Heart right ventricle (tissue), 16 donors: ENCODE results near the gene TOMM40L. TPM values are rescaled to one million over a fixed set of nuclear protein-coding genes. Genes with fewer than 3 reads are reported as not detected.
"Not testable (repeated sequence)": the region's sequence is repeated elsewhere in the genome, so short reads cannot be mapped to it uniquely, and the experiment has no call there.

ENCODE experiments used
- ATAC-seq, 8 donors: fragments of 200-7000 bp; cut with Tn5 transposase; one replicate each; pipeline ENCODE4 v1.9.1; 2020; ENCODE audit warnings: mild to moderate bottlenecking in 8 of 8, moderate library complexity in 8 of 8, moderate number of reproducible peaks in 1 of 8
- DNase-seq, 2 donors: peaks; one replicate each; pipeline ENCODE4 v3.0.0-alpha.2; 2020
- H3K27ac ChIP-seq, 10 donors: fragments of 200-600 bp; sonication (generic) in 2 of 10; one replicate each; pipeline versions ENCODE4 v1.5.0 to v1.8.0; 2020 to 2022; ENCODE audit warnings: mild to moderate bottlenecking in 3 of 10
- H3K27me3 ChIP-seq, 7 donors: fragments of 200-600 bp; one replicate each; pipeline ENCODE4 v1.8.0; 2021 to 2022; ENCODE audit warnings: mild to moderate bottlenecking in 2 of 7
- H3K36me3 ChIP-seq, 9 donors: fragments of 200-600 bp; sonication (generic) in 1 of 9; one replicate each; pipeline versions ENCODE4 v1.5.0 to v1.8.0; 2020 to 2022; ENCODE audit warnings: mild to moderate bottlenecking in 2 of 9
- H3K4me1 ChIP-seq, 9 donors: fragments of 200-600 bp; sonication (generic) in 1 of 9; one replicate each; pipeline versions ENCODE4 v1.5.0 to v1.8.0; 2020 to 2022; ENCODE audit warnings: mild to moderate bottlenecking in 4 of 9
- H3K4me3 ChIP-seq, 10 donors: fragments of 200-600 bp; sonication (generic) in 2 of 10; one replicate each; pipeline versions ENCODE4 v1.5.0 to v1.8.0; 2020 to 2022; ENCODE audit warnings: mild to moderate bottlenecking in 7 of 10, moderate library complexity in 2 of 10
- H3K9me3 ChIP-seq, 11 donors: fragments of 200-600 bp in 10 of 11; sonication (generic) in 2 of 11; one replicate each; pipeline versions ENCODE4 v1.5.0 to v1.8.0; 2013 to 2022; ENCODE audit warnings: mild to moderate bottlenecking in 2 of 11, control low read depth in 1 of 11, moderate library complexity in 1 of 11
- WGBS, 2 donors: extraction: QIAGEN DNeasy Blood & Tissue Kit; methylation state at CpG; one replicate each; pipeline ENCODE4 v1.1.7; 2013; ENCODE audit warnings: inconsistent platforms in 1 of 2; 5-methylcytosine and 5-hydroxymethylcytosine counted together
- intact Hi-C, 10 donors: fragments of 100-400 bp; cut with DNase I; formaldehyde crosslinking; loops; one replicate each; pipeline versions ENCODE4 v1.11.1 to v1.14.2; 2022
- polyA plus RNA-seq, 2 donors: library from polyadenylated mRNA; stranded (reverse); fragments of 200-250 nt; gene quantifications; one replicate each; pipeline ENCODE4 v1.2.3, GENCODE V29; 2013
- total RNA-seq, 10 donors: library from RNA; stranded (reverse); fragmentation: NEBNext Ultra II Directional in 3 of 10; extraction: Animal tissue kit (Norgen Biotek cat#: 25700) in 3 of 10; gene quantifications; one replicate each; pipeline versions ENCODE4 v1.2.1 to v1.2.4, GENCODE V29; 2021 to 2023
- TF ChIP-seq, protein P1 (sequence below), 9 donors: fragments of 200-600 bp; sonication (generic) in 2 of 9; IDR thresholded peaks; one replicate each; pipeline versions ENCODE4 v1.5.0 to v1.8.0; 2021 to 2022; ENCODE audit warnings: antibody characterized with exemption in 9 of 9, mild to moderate bottlenecking in 5 of 9, moderate library complexity in 1 of 9
- donor health status: Arrhythmogenic right ventricular cardiomyopathy.
- donor health status: ischemic (EF 13 %, LVEDD 7.1; RV severe dilation, severe dysfunction).
- donor health status: healthy with polysubstance abuse.
- donor health status: DM: no; HTN: yes; CAD: no.
- donor health status: DM: no; HTN: no; CAD: no.
- donor health status: ischemic (EF 25% LVEDD 6.9; RV normal size, moderate dysfunction).
- donor health status: ischemic (EF 25% LVEDD 5.7; RV mildly dilated, moderate dysfunction).
- donor health status: healthy.
- donor health status: DM: yes; HTN: yes; CAD: no.
- donor health status: Ischemic cardiomyopathy.
- donor health status: ischemic (EF 35%, LVEDD 5.7; RV mildly dilated, moderate dysfunction).
- donor health status: nonischemic (EF 11% LVEDD 7.7; RV severe dilation, severe dysfunction).
- donor health status: DM: yes; HTN: yes; CAD: no.
- donor health status: PGD.
- donor health status: ischemic (EF 29% LVEDD 5.4; RV normal size, mild dysfunction).
- donor health status: nonischemic (EF 23%, LVEDD 6.1; RV moderate dilation, normal function).

Gene TOMM40L
- total and polyA plus RNA-seq, 12 donors, result 17.6 to 37.6 (median 32.8) TPM

DNA sequence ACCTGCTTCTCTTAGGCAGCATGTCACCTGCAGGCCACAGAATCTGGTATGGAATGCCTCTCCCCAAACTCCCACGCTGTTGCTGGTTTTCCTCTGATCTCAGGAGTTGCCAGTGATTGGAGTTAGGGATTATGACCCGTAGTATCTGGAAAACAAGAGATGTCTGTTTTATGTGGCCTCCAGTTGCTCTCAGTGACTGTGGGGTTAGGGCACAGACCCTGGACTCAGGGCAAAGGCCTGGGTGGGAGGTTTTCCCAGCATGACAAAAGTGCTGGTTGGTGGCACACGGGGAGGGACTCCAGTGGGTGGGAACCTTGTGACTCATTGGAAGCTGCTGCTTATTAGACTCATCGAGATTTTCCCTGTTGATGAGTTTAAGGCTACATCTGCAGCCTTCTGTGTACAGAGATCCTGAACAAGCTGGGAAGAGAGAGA is 12.2 kb downstream of the TOMM40L start, which contains the start of gene NR1I3:
TSS of gene NR1I3 (minus strand) at position 165 of the 435 bp plus-strand sequence. CDS start 1,638 bp downstream, outside the sequence.
- intact Hi-C loops, result loop anchor here in 1 of 10 donors (10.0 kb wide), 1 partner anchor 47 kb away; no protein-coding TSS in a partner anchor
- 60 to 61% methylated on average over 4 of the region's 4 CpGs for WGBS, 2 donors

GRCh38 chr1:161241682-161242081 is 15.8 kb downstream of the TOMM40L start:
- Histone ChIP-seq H3K4me1 (no peaks in the 10 kb centered on the region), H3K9me3 (no peaks in the 10 kb centered on the region), H3K4me3 (no peak overlapping the region), H3K36me3 (no peaks in the 10 kb centered on the region), H3K27me3 (no peaks in the 10 kb centered on the region), H3K27ac (no peak overlapping the region)
- WGBS, 2 donors, result 73 to 78% methylated on average over 3 of the region's 3 CpGs
- intact Hi-C loops, result no loop called here
- ATAC-seq (no peak), DNase-seq (no peak)
- TF ChIP-seq, protein P1, sequence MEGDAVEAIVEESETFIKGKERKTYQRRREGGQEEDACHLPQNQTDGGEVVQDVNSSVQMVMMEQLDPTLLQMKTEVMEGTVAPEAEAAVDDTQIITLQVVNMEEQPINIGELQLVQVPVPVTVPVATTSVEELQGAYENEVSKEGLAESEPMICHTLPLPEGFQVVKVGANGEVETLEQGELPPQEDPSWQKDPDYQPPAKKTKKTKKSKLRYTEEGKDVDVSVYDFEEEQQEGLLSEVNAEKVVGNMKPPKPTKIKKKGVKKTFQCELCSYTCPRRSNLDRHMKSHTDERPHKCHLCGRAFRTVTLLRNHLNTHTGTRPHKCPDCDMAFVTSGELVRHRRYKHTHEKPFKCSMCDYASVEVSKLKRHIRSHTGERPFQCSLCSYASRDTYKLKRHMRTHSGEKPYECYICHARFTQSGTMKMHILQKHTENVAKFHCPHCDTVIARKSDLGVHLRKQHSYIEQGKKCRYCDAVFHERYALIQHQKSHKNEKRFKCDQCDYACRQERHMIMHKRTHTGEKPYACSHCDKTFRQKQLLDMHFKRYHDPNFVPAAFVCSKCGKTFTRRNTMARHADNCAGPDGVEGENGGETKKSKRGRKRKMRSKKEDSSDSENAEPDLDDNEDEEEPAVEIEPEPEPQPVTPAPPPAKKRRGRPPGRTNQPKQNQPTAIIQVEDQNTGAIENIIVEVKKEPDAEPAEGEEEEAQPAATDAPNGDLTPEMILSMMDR (IDR thresholded peaks at IDR 0.05), result no peak

More for the DNA sequence above, 12.2 kb downstream of the TOMM40L start, which contains the start of gene NR1I3:
- Histone ChIP-seq H3K4me3 (no peak within 1 kb of the TSS), H3K4me1 (no peaks in the 10 kb centered on the region), H3K9me3 (no peaks in the 10 kb centered on the region), H3K27ac (no peak within 1 kb of the TSS), H3K27me3 (no peaks in the 10 kb centered on the region), H3K36me3 (no peaks in the 10 kb centered on the region)
- ATAC-seq (peak in 1 of 8 donors; percentile 29), DNase-seq (no peak)
- TF ChIP-seq, protein P1 (IDR thresholded peaks at IDR 0.05), result no peak

DNA sequence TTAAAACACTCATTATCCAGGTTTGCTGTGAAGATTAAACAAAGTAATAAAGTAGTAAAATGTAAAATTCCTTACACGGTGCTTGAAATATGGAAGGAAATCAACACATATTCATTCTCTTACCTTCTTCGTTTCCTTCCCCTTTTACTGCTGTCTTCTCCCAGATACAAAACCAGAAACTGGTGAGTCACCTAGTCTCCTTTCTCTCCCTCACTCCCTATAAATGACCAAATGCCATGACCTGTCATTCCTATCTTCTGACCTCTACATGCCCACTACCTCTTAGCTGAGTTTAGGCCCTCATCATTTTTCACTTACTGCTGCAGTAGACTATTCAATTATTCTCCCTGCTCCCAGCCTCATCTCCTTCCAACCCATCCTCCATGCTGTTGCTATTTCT is 16.5 kb downstream of the TOMM40L start:
- DNase-seq (no peak), ATAC-seq (no peak)
- intact Hi-C loops, result no loop called here
- Histone ChIP-seq H3K27me3 (no peaks in the 10 kb centered on the region), H3K27ac (no peak overlapping the region), H3K4me3 (no peak overlapping the region), H3K4me1 (no peaks in the 10 kb centered on the region), H3K36me3 (no peaks in the 10 kb centered on the region), H3K9me3 (no peaks in the 10 kb centered on the region)
- 76 to 85% methylated on average over 2 of the region's 2 CpGs for WGBS, 2 donors
- TF ChIP-seq, protein P1 (IDR thresholded peaks at IDR 0.05), result no peak

DNA sequence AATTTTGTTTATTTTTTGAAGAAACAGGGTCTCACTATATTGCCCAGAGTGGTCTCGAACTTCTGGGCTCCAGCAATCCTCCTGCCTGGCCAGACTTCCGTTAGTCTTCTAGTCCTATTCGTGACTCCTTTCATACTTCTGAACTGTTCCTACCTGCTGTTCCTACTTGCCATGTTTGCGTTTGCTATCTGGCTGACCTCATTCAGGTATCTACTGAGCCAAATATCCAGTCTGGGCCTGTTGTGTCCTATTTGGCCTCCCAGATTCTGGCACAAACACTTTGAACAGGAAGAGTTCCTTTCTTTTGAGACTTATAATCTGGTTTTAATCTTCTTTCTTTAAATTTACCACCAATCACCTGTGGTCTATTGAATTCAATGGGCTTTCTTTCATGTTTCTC is 19.0 kb downstream of the TOMM40L start:
- Histone ChIP-seq H3K27me3 (no peaks in the 10 kb centered on the region), H3K27ac (no peak overlapping the region), H3K36me3 (no peaks in the 10 kb centered on the region), H3K4me3 (no peak overlapping the region), H3K4me1 (no peaks in the 10 kb centered on the region), H3K9me3 (no peaks in the 10 kb centered on the region)
- TF ChIP-seq, protein P1 (IDR thresholded peaks at IDR 0.05), result no peak
- no peak for DNase-seq
- WGBS, 2 donors, result 80 to 90% methylated on average over 4 of the region's 4 CpGs
- intact Hi-C loops, result no loop called here
- no peak for ATAC-seq

DNA sequence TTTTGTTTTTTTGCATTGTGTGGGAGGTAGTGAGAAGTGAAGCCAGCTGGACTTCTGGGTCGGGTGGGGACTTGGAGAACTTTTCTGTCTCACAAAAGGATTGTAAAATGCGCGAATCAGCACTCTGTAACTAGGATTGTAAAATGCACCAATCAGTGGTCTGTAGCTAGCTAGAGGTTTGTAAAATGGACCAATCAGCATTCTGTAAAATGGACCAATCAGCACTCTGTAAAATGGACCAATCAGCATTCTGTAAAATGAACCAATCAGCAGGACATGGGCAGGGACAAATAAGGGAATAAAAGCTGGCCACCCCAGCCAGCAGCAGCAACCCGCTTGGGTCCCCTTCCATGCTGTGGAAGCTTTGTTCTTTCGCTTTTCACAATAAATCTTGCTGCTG is 24.2 kb downstream of the TOMM40L start:
- DNase-seq, H3K27me3 ChIP-seq, H3K4me1 ChIP-seq, ATAC-seq, intact Hi-C loops, H3K27ac ChIP-seq, H3K36me3 ChIP-seq, H3K4me3 ChIP-seq: not testable (repeated sequence)
- 74 to 80% methylated on average over 5 of the region's 5 CpGs for WGBS, 2 donors
- peaks cover 0 to 16% (median 4%) of the 10 kb centered on the region in 11 donors for H3K9me3 ChIP-seq
